Karpas-422 (cell line): Measurements from ENCODE around the gene MAPK4. TPM values are rescaled to one million over a fixed set of nuclear protein-coding genes. Genes with fewer than 3 reads are reported as not detected.

Experiments used
- DNase-seq: peaks from one replicate; pipeline ENCODE4 v3.0.0-alpha.2; 2015
- H2AFZ ChIP-seq: fragments of 200-600 bp; sonication (generic); 2 replicates; pipeline ENCODE4 v1.6.1; 2014; ENCODE audit warnings: antibody characterized with exemption, low read length, mixed read lengths
- H3K27ac ChIP-seq: fragments of 200-600 bp; sonication (generic); 2 replicates; pipeline ENCODE4 v1.5.1; 2014; ENCODE audit warnings: mild to moderate bottlenecking, low read length, moderate library complexity
- H3K27me3 ChIP-seq: fragments of 200-600 bp; sonication (generic); 2 replicates; pipeline ENCODE4 v1.6.1; 2014; ENCODE audit warnings: low read length, mixed read lengths
- H3K36me3 ChIP-seq: fragments of 200-600 bp; sonication (generic); 2 replicates; pipeline ENCODE4 v1.6.1; 2014; ENCODE audit warnings: low read length, mixed read lengths; ENCODE audit not compliant: insufficient read depth
- H3K4me1 ChIP-seq: fragments of 200-600 bp; sonication (generic); 2 replicates; pipeline ENCODE4 v1.6.1; 2014; ENCODE audit warnings: mild to moderate bottlenecking, low read length, mixed read lengths
- H3K4me2 ChIP-seq: fragments of 200-600 bp; sonication (generic); 2 replicates; pipeline ENCODE4 v1.6.1; 2014; ENCODE audit warnings: low read length, low read depth, mild to moderate bottlenecking; ENCODE audit not compliant: poor library complexity, severe bottlenecking
- H3K4me3 ChIP-seq: fragments of 200-600 bp; sonication (generic); 2 replicates; pipeline ENCODE4 v1.5.1; 2014; ENCODE audit warnings: mild to moderate bottlenecking, antibody characterized with exemption, low read length, mixed read lengths
- H3K79me2 ChIP-seq: fragments of 200-600 bp; sonication (generic); 2 replicates; pipeline ENCODE4 v1.6.1; 2014; ENCODE audit warnings: mild to moderate bottlenecking, low read length, mixed read lengths
- H3K9ac ChIP-seq: fragments of 200-600 bp; sonication (generic); 2 replicates; pipeline ENCODE4 v1.6.0; 2014; ENCODE audit warnings: low read length
- H3K9me2 ChIP-seq: fragments of 200-600 bp; sonication (generic), shearing (Covaris generic); replicated peaks from 2 replicates; pipeline ENCODE4 v1.6.0; 2014; ENCODE audit warnings: mild to moderate bottlenecking, low read length, moderate library complexity; ENCODE audit not compliant: insufficient read depth
- H3K9me3 ChIP-seq: fragments of 300-700, 200-600 bp; sonication (generic); 2 replicates; pipeline ENCODE4 v1.6.1; 2014; ENCODE audit warnings: low read length, mixed read lengths
- H4K20me1 ChIP-seq: fragments of 200-600 bp; sonication (generic); 2 replicates; pipeline ENCODE4 v1.6.1; 2014; ENCODE audit warnings: mild to moderate bottlenecking, antibody characterized with exemption, low read length, low read depth; ENCODE audit not compliant: insufficient read depth
- total RNA-seq: library from RNA; depleted of rRNA; stranded (reverse); fragments of >200 nt; shearing (Covaris generic); gene quantifications from 2 replicates; pipeline ENCODE4 v1.2.3, GENCODE V29; 2014; ENCODE audit warnings: low replicate concordance

Gene MAPK4
- total RNA-seq, 1 experiment from 2014 or later: not detected

- no peaks in the 10 kb centered on the region for H3K27me3 ChIP-seq
- no peaks in the 10 kb centered on the region for H3K9me2 ChIP-seq
- H2AFZ ChIP-seq: no peak overlapping the region
- no peaks in the 10 kb centered on the region for H3K79me2 ChIP-seq
- H3K27ac ChIP-seq: no peak overlapping the region
- no peaks in the 10 kb centered on the region for H3K36me3 ChIP-seq
- no peaks in the 10 kb centered on the region for H3K4me1 ChIP-seq
- no peaks in the 10 kb centered on the region for H4K20me1 ChIP-seq
- H3K4me3 ChIP-seq: no peak overlapping the region
- DNase-seq: no peak
- no peak overlapping the region for H3K4me2 ChIP-seq
- no peak overlapping the region for H3K9ac ChIP-seq
- H3K9me3 ChIP-seq: no peaks in the 10 kb centered on the region
Measured at GRCh38 chr18:50621366-50621765, 61.5 kb downstream of the MAPK4 start.

GRCh38 chr18:50622320-50622719 is 62.4 kb downstream of the MAPK4 start:
- Histone ChIP-seq H3K27me3 (no peaks in the 10 kb centered on the region), H4K20me1 (no peaks in the 10 kb centered on the region), H3K9me2 (no peaks in the 10 kb centered on the region), H3K4me3 (no peak overlapping the region), H3K4me2 (no peak overlapping the region), H3K4me1 (no peaks in the 10 kb centered on the region), H3K9me3 (no peaks in the 10 kb centered on the region), H3K79me2 (no peaks in the 10 kb centered on the region), H2AFZ (no peak overlapping the region), H3K36me3 (no peaks in the 10 kb centered on the region), H3K9ac (no peak overlapping the region), H3K27ac (no peak overlapping the region)
- no peak for DNase-seq

GRCh38 chr18:50622865-50623393 is 63.0 kb downstream of the MAPK4 start:
- Histone ChIP-seq H3K9me3 (no peaks in the 10 kb centered on the region), H3K27me3 (no peaks in the 10 kb centered on the region), H3K79me2 (no peaks in the 10 kb centered on the region), H2AFZ (no peak overlapping the region), H3K27ac (no peak overlapping the region), H3K36me3 (no peaks in the 10 kb centered on the region), H3K9ac (no peak overlapping the region), H3K9me2 (no peaks in the 10 kb centered on the region), H3K4me2 (no peak overlapping the region), H3K4me3 (no peak overlapping the region), H3K4me1 (no peaks in the 10 kb centered on the region), H4K20me1 (no peaks in the 10 kb centered on the region)
- DNase-seq: no peak

DNA sequence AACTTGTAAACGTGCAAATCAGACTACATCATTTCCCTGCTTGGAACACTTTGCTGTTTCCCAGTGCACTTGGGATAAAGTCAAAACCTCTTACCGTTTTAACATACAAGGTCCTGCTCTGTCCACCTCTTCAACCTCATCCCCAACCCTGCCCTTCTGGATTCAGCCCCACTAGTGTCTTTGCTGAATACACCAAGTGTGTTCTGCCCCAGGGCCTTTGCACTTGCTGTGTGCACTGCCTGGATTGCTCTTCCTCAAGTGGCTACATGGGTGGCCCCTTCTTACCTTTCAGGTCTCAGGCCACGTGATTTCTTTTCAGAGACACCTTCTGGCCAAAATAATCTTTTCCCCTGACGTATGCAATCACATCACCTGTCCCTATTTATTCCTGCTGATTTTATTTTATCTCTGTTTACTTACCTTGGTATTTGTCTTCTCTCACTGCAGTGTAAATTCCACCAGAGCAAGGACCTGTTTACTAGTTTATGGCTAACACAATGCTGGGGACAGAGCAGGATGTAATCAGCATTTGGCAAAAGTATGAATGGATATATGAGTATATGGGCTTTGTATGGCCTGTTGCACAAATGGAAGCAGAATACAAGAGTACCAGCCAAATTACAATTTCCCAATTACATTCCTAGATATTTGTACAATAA is 63.9 kb downstream of the MAPK4 start:
- Histone ChIP-seq H3K9ac (no peak overlapping the region), H3K27me3 (no peaks in the 10 kb centered on the region), H2AFZ (no peak overlapping the region), H3K4me3 (no peak overlapping the region), H3K4me1 (peaks cover under 1% of the 10 kb centered on the region), H3K9me3 (no peaks in the 10 kb centered on the region), H3K36me3 (no peaks in the 10 kb centered on the region), H3K79me2 (no peaks in the 10 kb centered on the region), H3K27ac (no peak overlapping the region), H3K9me2 (no peaks in the 10 kb centered on the region), H4K20me1 (no peaks in the 10 kb centered on the region), H3K4me2 (no peak overlapping the region)
- no peak for DNase-seq

DNA sequence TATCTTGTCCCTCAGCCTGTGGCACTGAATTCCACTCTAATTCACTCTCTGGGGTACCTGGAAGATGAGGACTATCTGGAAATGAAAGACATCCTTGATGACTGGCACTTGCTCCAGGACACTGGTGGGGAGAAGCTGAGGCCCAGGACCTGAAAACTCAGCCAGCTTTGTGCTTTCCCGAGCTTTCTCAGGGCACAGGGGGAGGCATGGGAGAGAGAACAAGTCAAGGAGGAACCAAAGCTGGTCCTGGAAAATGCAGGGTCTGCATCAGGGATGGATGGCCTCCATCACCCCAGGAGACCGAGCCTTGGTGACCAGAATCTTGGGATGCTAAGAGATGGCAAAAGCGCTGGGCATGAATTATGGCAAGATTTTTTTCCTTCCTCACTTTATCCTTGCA is 65.1 kb downstream of the MAPK4 start:
- H3K27me3 ChIP-seq: no peaks in the 10 kb centered on the region; the same call in 1 of the 2 replicates
- peaks cover 3% of the 10 kb centered on the region for H3K4me1 ChIP-seq
- H3K79me2 ChIP-seq: no peaks in the 10 kb centered on the region
- no peaks in the 10 kb centered on the region for H3K9me2 ChIP-seq
- H4K20me1 ChIP-seq: no peaks in the 10 kb centered on the region
- no peak overlapping the region for H2AFZ ChIP-seq
- no peak overlapping the region for H3K4me3 ChIP-seq
- H3K9me3 ChIP-seq: no peaks in the 10 kb centered on the region
- H3K4me2 ChIP-seq: no peak overlapping the region
- no peaks in the 10 kb centered on the region for H3K36me3 ChIP-seq
- no peak overlapping the region for H3K9ac ChIP-seq
- no peak for DNase-seq
- no peak overlapping the region for H3K27ac ChIP-seq

GRCh38 chr18:50626317-50626716 is 66.4 kb downstream of the MAPK4 start:
- Histone ChIP-seq H3K4me2 (no peak overlapping the region), H2AFZ (no peak overlapping the region), H3K4me1 (peaks cover 3% of the 10 kb centered on the region), H3K36me3 (no peaks in the 10 kb centered on the region), H3K27me3 (no peaks in the 10 kb centered on the region; the same call in 1 of the 2 replicates), H3K27ac (no peak overlapping the region), H4K20me1 (no peaks in the 10 kb centered on the region), H3K9ac (no peak overlapping the region), H3K79me2 (no peaks in the 10 kb centered on the region), H3K4me3 (no peak overlapping the region), H3K9me3 (no peaks in the 10 kb centered on the region), H3K9me2 (no peaks in the 10 kb centered on the region)
- DNase-seq: no peak

- no peak overlapping the region for H3K4me3 ChIP-seq
- no peaks in the 10 kb centered on the region for H3K9me3 ChIP-seq
- H3K9ac ChIP-seq: no peak overlapping the region
- H3K9me2 ChIP-seq: no peaks in the 10 kb centered on the region
- no peak for DNase-seq
- no peaks in the 10 kb centered on the region for H3K79me2 ChIP-seq
- H3K36me3 ChIP-seq: no peaks in the 10 kb centered on the region
- no peak overlapping the region for H3K4me2 ChIP-seq
- H2AFZ ChIP-seq: no peak overlapping the region
- no peak overlapping the region for H3K27ac ChIP-seq
- H3K27me3 ChIP-seq: no peaks in the 10 kb centered on the region; the same call in 1 of the 2 replicates
- no peaks in the 10 kb centered on the region for H4K20me1 ChIP-seq
- peaks cover 3% of the 10 kb centered on the region for H3K4me1 ChIP-seq
Measured at GRCh38 chr18:50627594-50628532, 68.0 kb downstream of the MAPK4 start.

DNA sequence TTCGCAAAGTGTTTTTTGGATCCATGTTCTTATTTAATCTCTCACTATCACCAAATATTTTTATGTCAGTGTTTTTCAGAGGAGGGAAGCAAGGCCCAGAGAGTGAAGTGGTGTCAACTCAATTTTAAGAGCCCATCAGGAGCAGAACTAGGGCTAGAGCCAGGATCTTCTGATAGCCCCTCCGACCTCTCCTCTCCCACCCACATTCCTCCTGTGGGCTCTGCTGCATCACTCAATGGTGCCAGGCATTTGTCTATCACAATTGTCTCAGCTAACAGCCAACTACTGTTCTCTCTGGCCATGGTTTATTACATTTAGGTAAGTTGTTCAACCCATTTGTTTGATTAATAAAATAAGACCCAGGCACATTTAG is 68.6 kb downstream of the MAPK4 start:
- Histone ChIP-seq H2AFZ (no peak overlapping the region), H3K9ac (no peak overlapping the region), H3K36me3 (no peaks in the 10 kb centered on the region), H3K27ac (no peak overlapping the region), H3K9me3 (no peaks in the 10 kb centered on the region), H4K20me1 (no peaks in the 10 kb centered on the region), H3K9me2 (no peaks in the 10 kb centered on the region), H3K79me2 (no peaks in the 10 kb centered on the region), H3K4me1 (peaks cover 3% of the 10 kb centered on the region), H3K27me3 (no peaks in the 10 kb centered on the region; the same call in 1 of the 2 replicates), H3K4me3 (no peak overlapping the region), H3K4me2 (no peak overlapping the region)
- no peak for DNase-seq
